COLO829 (cell line): ENCODE measurements around the gene MIEF1.

Experiments
- DNase-seq: peaks from one replicate; pipeline ENCODE4 v3.0.0; 2012; ENCODE audit warnings: low spot score

Gene MIEF1

GRCh38 chr22:39502109-39502788 is at the start of gene MIEF1:
Gene MIEF1, plus strand, starts transcription at chr22:39502290. Its CDS starts 9,005 bp downstream, at chr22:39511295.
- peak; percentile 95 for DNase-seq

GRCh38 chr22:39452740-39453040 is 49.4 kb upstream of the MIEF1 start:
- no peak for DNase-seq

- no peak for DNase-seq
These were observed 48.2 kb upstream of the MIEF1 start for GRCh38 chr22:39453765-39454378.

- peak; percentile 12 for DNase-seq
These were observed 47.7 kb upstream of the MIEF1 start for GRCh38 chr22:39454385-39454871.

- DNase-seq, result no peak
These were observed 45.4 kb upstream of the MIEF1 start, which contains the start of gene MGAT3 for GRCh38 chr22:39456522-39457197. Gene MGAT3, plus strand, starts transcription at chr22:39457012. Its CDS starts 30,336 bp downstream, at chr22:39487348.

GRCh38 chr22:39457198-39457555 is 44.9 kb upstream of the MIEF1 start:
- DNase-seq, result no peak

GRCh38 chr22:39457556-39458443 is 44.3 kb upstream of the MIEF1 start:
- no peak for DNase-seq

- DNase-seq, result no peak
These were observed 43.5 kb upstream of the MIEF1 start for GRCh38 chr22:39458444-39459083.

- DNase-seq, result no peak
These were observed 42.4 kb upstream of the MIEF1 start for GRCh38 chr22:39459681-39460080.

- DNase-seq, result no peak
These were observed 39.5 kb upstream of the MIEF1 start for GRCh38 chr22:39462443-39463221.

- DNase-seq, result no peak
These were observed 38.8 kb upstream of the MIEF1 start for GRCh38 chr22:39463277-39463676.

GRCh38 chr22:39463931-39464390 is 38.1 kb upstream of the MIEF1 start:
- DNase-seq, result no peak

- no peak for DNase-seq
These were observed 35.7 kb upstream of the MIEF1 start for GRCh38 chr22:39466228-39467006.

- no peak for DNase-seq
These were observed 34.6 kb upstream of the MIEF1 start for GRCh38 chr22:39467390-39467895.

- DNase-seq, result no peak
These were observed 33.4 kb upstream of the MIEF1 start for GRCh38 chr22:39468487-39469325.

- DNase-seq, result no peak
These were observed 32.8 kb upstream of the MIEF1 start for GRCh38 chr22:39469326-39469680.

GRCh38 chr22:39469681-39470450 is 32.2 kb upstream of the MIEF1 start:
- no peak for DNase-seq
